Retinal pigment epithelial cell (primary cell): ENCODE results near the gene RASSF5.
A peak's percentile ranks its signal among the peaks of the same experiment; 100 is the strongest.

Experiments
- DNase-seq: peaks from one replicate; pipeline ENCODE4 v3.0.0-alpha.2; 2010; ENCODE audit warnings: low read depth
- H3K4me3 ChIP-seq: 2 replicates; pipeline ENCODE4 v1.5.1; 2011; ENCODE audit warnings: mild to moderate bottlenecking, low read length, control low read depth, moderate library complexity
- CTCF ChIP-seq: conservative IDR thresholded peaks from 2 replicates; pipeline ENCODE4 v1.5.1; 2011; ENCODE audit warnings: low read depth, low read length, control low read depth, inconsistent platforms

RASSF5 gene

GRCh38 chr1:206509612-206510257 lies 2.4 kb downstream of the RASSF5 start:
- no peak for DNase-seq
- TF ChIP-seq CTCF: no peak
- no peak overlapping the region for H3K4me3 ChIP-seq

GRCh38 chr1:206510371-206510770 lies 3.0 kb downstream of the RASSF5 start:
- TF ChIP-seq CTCF: no peak
- no peak overlapping the region for H3K4me3 ChIP-seq
- DNase-seq: no peak

GRCh38 chr1:206511362-206512057 lies 4.2 kb downstream of the RASSF5 start:
- no peak for TF ChIP-seq CTCF
- H3K4me3 ChIP-seq: no peak overlapping the region
- DNase-seq: no peak

GRCh38 chr1:206512058-206512850 lies 4.9 kb downstream of the RASSF5 start:
- H3K4me3 ChIP-seq: no peak overlapping the region
- TF ChIP-seq CTCF: no peak
- DNase-seq: no peak

- H3K4me3 ChIP-seq: no peak overlapping the region
- no peak for TF ChIP-seq CTCF
- DNase-seq: no peak
Measured at GRCh38 chr1:206512851-206513180, 5.5 kb downstream of the RASSF5 start.

- no peak overlapping the region for H3K4me3 ChIP-seq
- peak; percentile 63 for DNase-seq
- TF ChIP-seq CTCF: no peak
Measured at GRCh38 chr1:206513312-206514111, 6.2 kb downstream of the RASSF5 start.
